GM23338 (cell line): Measurements from ENCODE around the gene PLXND1. TPM values are rescaled to one million over a fixed set of nuclear protein-coding genes. Genes with fewer than 3 reads are reported as not detected.

ENCODE experiments used
- ATAC-seq: fragments of 200-7000 bp; cut with Tn5 transposase; 3 replicates; pipeline ENCODE4 v1.9.1; 2020
- DNase-seq: peaks from one replicate; pipeline ENCODE4 v3.0.0-alpha.2; 2015; ENCODE audit warnings: low spot score
- H2AFZ ChIP-seq: fragments of 200-600 bp; sonication (generic); 2 replicates; pipeline ENCODE4 v1.8.0; 2016; ENCODE audit warnings: antibody characterized with exemption, mild to moderate bottlenecking, moderate library complexity
- H3F3A ChIP-seq: fragments of 200-600 bp; sonication (generic); replicated peaks from 2 replicates; pipeline ENCODE4 v1.8.0; 2017; ENCODE audit warnings: antibody characterized with exemption, mixed run types, low read depth
- H3K27ac ChIP-seq: fragments of 200-600 bp; sonication (generic); 2 replicates; pipeline ENCODE4 v1.6.1; 2016; ENCODE audit warnings: low read depth
- H3K27me3 ChIP-seq: fragments of 200-600 bp; sonication (generic); 2 replicates; pipeline ENCODE4 v1.8.0; 2016; ENCODE audit warnings: mild to moderate bottlenecking, mixed run types, moderate library complexity; ENCODE audit not compliant: insufficient read depth
- H3K36me3 ChIP-seq: fragments of 200-600 bp; sonication (generic); 2 replicates; pipeline ENCODE4 v1.8.0; 2016; ENCODE audit warnings: mild to moderate bottlenecking; ENCODE audit not compliant: insufficient read depth
- H3K4me1 ChIP-seq: fragments of 200-600 bp; sonication (generic); 2 replicates; pipeline ENCODE4 v1.8.0; 2016; ENCODE audit warnings: mild to moderate bottlenecking, moderate library complexity; ENCODE audit not compliant: insufficient read depth
- H3K4me2 ChIP-seq: fragments of 200-600 bp; sonication (generic); 2 replicates; pipeline ENCODE4 v1.7.1; 2017; ENCODE audit warnings: mixed run types
- H3K4me3 ChIP-seq: fragments of 200-600 bp; sonication (generic); 2 replicates; pipeline ENCODE4 v1.6.1; 2016; ENCODE audit warnings: mixed run types
- H3K79me2 ChIP-seq: fragments of 200-600 bp; sonication (generic); replicated peaks from 2 replicates; pipeline ENCODE4 v1.8.0; 2017; ENCODE audit warnings: mild to moderate bottlenecking; ENCODE audit not compliant: insufficient read depth
- H3K9me2 ChIP-seq: fragments of 200-600 bp; sonication (generic); 2 replicates; pipeline ENCODE4 v1.8.0; 2017; ENCODE audit not compliant: insufficient read depth
- H4K20me1 ChIP-seq: fragments of 200-600 bp; sonication (generic); replicated peaks from 2 replicates; pipeline ENCODE4 v1.8.0; 2017; ENCODE audit warnings: mild to moderate bottlenecking; ENCODE audit not compliant: insufficient read depth
- H3K27ac Mint-ChIP-seq: 2 replicates; pipeline ENCODE4 v1.8.0; 2020; ENCODE audit warnings: inconsistent platforms, mild to moderate bottlenecking, moderate library complexity, mixed read lengths
- H3K27me3 Mint-ChIP-seq: 3 replicates; pipeline ENCODE4 v1.8.0; 2022; ENCODE audit warnings: low read depth, mild to moderate bottlenecking, moderate library complexity, mixed read lengths, inconsistent platforms; ENCODE audit not compliant: insufficient read depth, poor library complexity
- H3K36me3 Mint-ChIP-seq: 3 replicates; pipeline ENCODE4 v1.8.0; 2021; ENCODE audit warnings: low read depth, mild to moderate bottlenecking, inconsistent platforms, moderate library complexity, mixed read lengths
- H3K4me1 Mint-ChIP-seq: 3 replicates; pipeline ENCODE4 v1.8.0; 2020; ENCODE audit warnings: mild to moderate bottlenecking, inconsistent platforms, mixed read lengths
- H3K4me3 Mint-ChIP-seq: 3 replicates; pipeline ENCODE4 v1.8.0; 2021; ENCODE audit warnings: moderate library complexity, mild to moderate bottlenecking, inconsistent platforms, mixed read lengths
- H3K9me3 Mint-ChIP-seq: 3 replicates; pipeline ENCODE4 v1.8.0; 2020; ENCODE audit warnings: moderate library complexity, mild to moderate bottlenecking, inconsistent platforms, mixed read lengths
- CREB1 ChIP-seq: fragments of 250-450 bp; sonication (Bioruptor Pico); IDR thresholded peaks from 2 replicates; pipeline ENCODE4 v1.5.0; 2020; ENCODE audit warnings: low read depth, mild to moderate bottlenecking, moderate library complexity
- EZH2 ChIP-seq: fragments of 200-600 bp; sonication (generic); IDR thresholded peaks from one replicate; pipeline ENCODE4 v1.8.0; 2017; ENCODE audit warnings: antibody characterized with exemption, mild to moderate bottlenecking, low read depth; ENCODE audit not compliant: unreplicated experiment
- NANOG ChIP-seq: IDR thresholded peaks from 2 replicates; pipeline ENCODE4 v1.6.1; 2016; ENCODE audit warnings: antibody characterized with exemption, borderline replicate concordance
- ZNF114 ChIP-seq: fragments of 250-450 bp; sonication (Bioruptor Pico); IDR thresholded peaks from 2 replicates; pipeline ENCODE4 v1.5.0; 2020; ENCODE audit warnings: mild to moderate bottlenecking, moderate library complexity
- ZNF331 ChIP-seq: fragments of 250-450 bp; sonication (Bioruptor Pico); IDR thresholded peaks from 2 replicates; pipeline ENCODE4 v1.5.0; 2020; ENCODE audit warnings: low read depth, mild to moderate bottlenecking, moderate library complexity
- ZNF462 ChIP-seq: fragments of 250-450 bp; sonication (Bioruptor Pico); IDR thresholded peaks from 2 replicates; pipeline ENCODE4 v1.5.0; 2020; ENCODE audit warnings: mild to moderate bottlenecking, moderate library complexity
- polyA plus RNA-seq: library from polyadenylated mRNA; unstranded; fragments of >200 nt; fragmentation: Nextera tagmentation; extraction: Ambion mirVana; gene quantifications from 2 replicates; pipeline ENCODE4 v1.2.1, GENCODE V29; 2016
- total RNA-seq: library from RNA; depleted of rRNA; stranded (reverse); fragments of >200 nt; shearing (Covaris generic); gene quantifications from 2 replicates; pipeline ENCODE4 v1.2.3, GENCODE V29; 2014
- TF ChIP-seq, protein P1 (sequence below): IDR thresholded peaks from one replicate; pipeline ENCODE4 v1.6.1; 2018; ENCODE audit warnings: antibody characterized with exemption; ENCODE audit not compliant: unreplicated experiment

Gene PLXND1
- total and polyA plus RNA-seq, 2 experiments from 2014 or later: 13.3 to 60.4 TPM

GRCh38 chr3:129558081-129558771 is 48.2 kb downstream of the PLXND1 start (continued):
- TF ChIP-seq, protein P1, sequence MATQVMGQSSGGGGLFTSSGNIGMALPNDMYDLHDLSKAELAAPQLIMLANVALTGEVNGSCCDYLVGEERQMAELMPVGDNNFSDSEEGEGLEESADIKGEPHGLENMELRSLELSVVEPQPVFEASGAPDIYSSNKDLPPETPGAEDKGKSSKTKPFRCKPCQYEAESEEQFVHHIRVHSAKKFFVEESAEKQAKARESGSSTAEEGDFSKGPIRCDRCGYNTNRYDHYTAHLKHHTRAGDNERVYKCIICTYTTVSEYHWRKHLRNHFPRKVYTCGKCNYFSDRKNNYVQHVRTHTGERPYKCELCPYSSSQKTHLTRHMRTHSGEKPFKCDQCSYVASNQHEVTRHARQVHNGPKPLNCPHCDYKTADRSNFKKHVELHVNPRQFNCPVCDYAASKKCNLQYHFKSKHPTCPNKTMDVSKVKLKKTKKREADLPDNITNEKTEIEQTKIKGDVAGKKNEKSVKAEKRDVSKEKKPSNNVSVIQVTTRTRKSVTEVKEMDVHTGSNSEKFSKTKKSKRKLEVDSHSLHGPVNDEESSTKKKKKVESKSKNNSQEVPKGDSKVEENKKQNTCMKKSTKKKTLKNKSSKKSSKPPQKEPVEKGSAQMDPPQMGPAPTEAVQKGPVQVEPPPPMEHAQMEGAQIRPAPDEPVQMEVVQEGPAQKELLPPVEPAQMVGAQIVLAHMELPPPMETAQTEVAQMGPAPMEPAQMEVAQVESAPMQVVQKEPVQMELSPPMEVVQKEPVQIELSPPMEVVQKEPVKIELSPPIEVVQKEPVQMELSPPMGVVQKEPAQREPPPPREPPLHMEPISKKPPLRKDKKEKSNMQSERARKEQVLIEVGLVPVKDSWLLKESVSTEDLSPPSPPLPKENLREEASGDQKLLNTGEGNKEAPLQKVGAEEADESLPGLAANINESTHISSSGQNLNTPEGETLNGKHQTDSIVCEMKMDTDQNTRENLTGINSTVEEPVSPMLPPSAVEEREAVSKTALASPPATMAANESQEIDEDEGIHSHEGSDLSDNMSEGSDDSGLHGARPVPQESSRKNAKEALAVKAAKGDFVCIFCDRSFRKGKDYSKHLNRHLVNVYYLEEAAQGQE: no peak
- TF ChIP-seq ZNF462 (CRISPR knock-in tag) (no peak), ZNF114 (no peak), NANOG (no peak)

GRCh38 chr3:129557548-129557894 is 49.0 kb downstream of the PLXND1 start:
- no peak overlapping the region for H3K4me2 ChIP-seq
- peaks cover 15% of the 10 kb centered on the region; the same call in 1 of the 2 replicates for H3K4me1 ChIP-seq
- no peaks in the 10 kb centered on the region for H3K9me3 Mint-ChIP-seq
- H3K4me3 Mint-ChIP-seq: no peak overlapping the region
- no peak for ATAC-seq
- H3K36me3 ChIP-seq: no peaks in the 10 kb centered on the region
- no peak overlapping the region for H2AFZ ChIP-seq
- H3K27ac ChIP-seq: no peak overlapping the region
- H3K27me3 ChIP-seq: no peaks in the 10 kb centered on the region
- H3K36me3 Mint-ChIP-seq: peaks cover 4% of the 10 kb centered on the region; the same call in 1 of the 3 replicates
- H3K4me3 ChIP-seq: no peak overlapping the region
- peaks cover 15% of the 10 kb centered on the region for H3K27me3 Mint-ChIP-seq
- H3K9me2 ChIP-seq: no peaks in the 10 kb centered on the region
- no peak overlapping the region for H3K27ac Mint-ChIP-seq
- no peaks in the 10 kb centered on the region for H4K20me1 ChIP-seq
- H3K79me2 ChIP-seq: no peaks in the 10 kb centered on the region
- no peak for DNase-seq
- H3K4me1 Mint-ChIP-seq: peaks cover 45% of the 10 kb centered on the region
- no peaks in the 10 kb centered on the region for H3F3A ChIP-seq
- no peak for TF ChIP-seq CREB1 (CRISPR knock-in tag)
- no peak for TF ChIP-seq NANOG
- no peak for TF ChIP-seq ZNF331 (CRISPR knock-in tag)
- TF ChIP-seq EZH2: no peak
